DLD1 (cell line): ENCODE measurements around the gene CABYR.

Source experiments
- in situ Hi-C: cut with HindIII; loops from 2 replicates; pipeline ENCODE4 v1.10.0; 2017; ENCODE audit warnings: low sequenced_read_pairs

CABYR gene

GRCh38 chr18:24138789-24139616, at the start of gene CABYR:
Gene CABYR, plus strand, starts transcription at chr18:24139062. Its CDS starts 4,053 bp downstream, at chr18:24143115.
- in situ Hi-C loops: no loop called here

- in situ Hi-C loops: no loop called here
Observed at GRCh38 chr18:24089076-24089475, 49.8 kb upstream of the CABYR start.

GRCh38 chr18:24089515-24090337, 49.1 kb upstream of the CABYR start:
- in situ Hi-C loops: no loop called here

- in situ Hi-C loops: no loop called here
Observed at GRCh38 chr18:24090876-24091275, 48.0 kb upstream of the CABYR start.

GRCh38 chr18:24094561-24094960, 44.3 kb upstream of the CABYR start:
- in situ Hi-C loops: no loop called here

GRCh38 chr18:24095976-24096375, 42.9 kb upstream of the CABYR start:
- in situ Hi-C loops: no loop called here

- in situ Hi-C loops: no loop called here
Observed at GRCh38 chr18:24103320-24104021, 35.4 kb upstream of the CABYR start.

- in situ Hi-C loops: no loop called here
Observed at GRCh38 chr18:24104486-24104885, 34.4 kb upstream of the CABYR start.

GRCh38 chr18:24108641-24109040, 30.2 kb upstream of the CABYR start:
- in situ Hi-C loops: no loop called here

GRCh38 chr18:24111936-24112335, 26.9 kb upstream of the CABYR start:
- in situ Hi-C loops: no loop called here

GRCh38 chr18:24112464-24112863, 26.4 kb upstream of the CABYR start:
- in situ Hi-C loops: no loop called here

GRCh38 chr18:24112874-24113615, 25.8 kb upstream of the CABYR start:
- in situ Hi-C loops: no loop called here

GRCh38 chr18:24114924-24115549, 23.8 kb upstream of the CABYR start:
- in situ Hi-C loops: no loop called here

GRCh38 chr18:24115628-24116027, 23.2 kb upstream of the CABYR start:
- in situ Hi-C loops: no loop called here

- in situ Hi-C loops: no loop called here
Observed at GRCh38 chr18:24118750-24119577, 19.9 kb upstream of the CABYR start.

- in situ Hi-C loops: no loop called here
Observed at GRCh38 chr18:24120676-24121075, 18.2 kb upstream of the CABYR start.

- in situ Hi-C loops: no loop called here
Observed at GRCh38 chr18:24121625-24122024, 17.2 kb upstream of the CABYR start.

- in situ Hi-C loops: no loop called here
Observed at GRCh38 chr18:24126155-24126961, 12.5 kb upstream of the CABYR start.

- in situ Hi-C loops: no loop called here
Observed at GRCh38 chr18:24127735-24128134, 11.1 kb upstream of the CABYR start.
